Measurements from ENCODE around the gene ST8SIA2.

ST8SIA2 gene

GRCh38 chr15:92499731-92500530 lies 106.2 kb downstream of the ST8SIA2 start:
- DNase-seq: no peak

GRCh38 chr15:92502336-92502735 lies 108.7 kb downstream of the ST8SIA2 start:
- no peak for DNase-seq

GRCh38 chr15:92502930-92503857 lies 109.5 kb downstream of the ST8SIA2 start:
- no peak for DNase-seq

GRCh38 chr15:92503889-92504288 lies 110.2 kb downstream of the ST8SIA2 start:
- DNase-seq: no peak

GRCh38 chr15:92505611-92506010 lies 111.9 kb downstream of the ST8SIA2 start:
- no peak for DNase-seq

GRCh38 chr15:92506506-92506905 lies 112.8 kb downstream of the ST8SIA2 start:
- no peak for DNase-seq

- no peak for DNase-seq
These were observed 116.6 kb downstream of the ST8SIA2 start for GRCh38 chr15:92510163-92510882.
